Upper lobe of right lung (tissue), 1 donor: Measurements from ENCODE around the gene ZNF614. TPM values are rescaled to one million over a fixed set of nuclear protein-coding genes. Genes with fewer than 3 reads are reported as not detected.
A peak's percentile ranks its signal among the peaks of the same experiment; 100 is the strongest.
"Not testable (repeated sequence)": the region's sequence is repeated elsewhere in the genome, so short reads cannot be mapped to it uniquely, and the experiment has no call there.

Experiments used
- ATAC-seq: fragments of 200-7000 bp; cut with Tn5 transposase; one replicate; pipeline ENCODE4 v1.9.1; 2020; ENCODE audit warnings: mild to moderate bottlenecking, moderate library complexity
- DNase-seq: peaks from one replicate; pipeline ENCODE4 v3.0.0-alpha.2; 2020
- H3K27ac ChIP-seq: fragments of 200-600 bp; one replicate; pipeline ENCODE4 v1.8.0; 2022
- H3K27me3 ChIP-seq: fragments of 200-600 bp; one replicate; pipeline ENCODE4 v1.8.0; 2022; ENCODE audit warnings: mild to moderate bottlenecking
- H3K36me3 ChIP-seq: fragments of 200-600 bp; one replicate; pipeline ENCODE4 v1.8.0; 2022
- H3K4me1 ChIP-seq: fragments of 200-600 bp; one replicate; pipeline ENCODE4 v1.8.0; 2022
- H3K4me3 ChIP-seq: fragments of 200-600 bp; one replicate; pipeline ENCODE4 v1.8.0; 2022; ENCODE audit warnings: mild to moderate bottlenecking
- H3K9me3 ChIP-seq: fragments of 200-600 bp; one replicate; pipeline ENCODE4 v1.8.0; 2022
- CTCF ChIP-seq: fragments of 200-600 bp; IDR thresholded peaks from one replicate; pipeline ENCODE4 v1.8.0; 2022; ENCODE audit warnings: antibody characterized with exemption
- intact Hi-C: fragments of 100-400 bp; cut with DNase I; formaldehyde crosslinking; loops from one replicate; pipeline ENCODE4 v1.11.0; 2022
- total RNA-seq: library from RNA; stranded (reverse); fragmentation: NEBNext Ultra II Directional; extraction: Animal tissue kit (Norgen Biotek cat#: 25700); gene quantifications from one replicate; pipeline ENCODE4 v1.2.1, GENCODE V29; 2021
- donor health status: DM: no; HTN: yes; CAD: no; lungs with severe emphysema.

Gene ZNF614
- total RNA-seq, 1 donor from 2014 or later, result 7.6 TPM

- H3K4me1 ChIP-seq, result peaks cover 6% of the 10 kb centered on the region
- peak; percentile 97 for DNase-seq
- H3K27ac ChIP-seq, result peak within 1 kb of the TSS; percentile 97
- H3K27me3 ChIP-seq, result no peaks in the 10 kb centered on the region
- H3K4me3 ChIP-seq, result peak within 1 kb of the TSS; percentile 65
- no peak for TF ChIP-seq CTCF
- H3K9me3 ChIP-seq, result peaks cover 11% of the 10 kb centered on the region
- intact Hi-C loops, result no loop called here
- ATAC-seq, result peak; percentile 99
- H3K36me3 ChIP-seq, result peaks cover 12% of the 10 kb centered on the region
Measured at GRCh38 chr19:52048555-52049501, 20.6 kb upstream of the ZNF614 start, which contains the start of gene ZNF432. TSS of gene ZNF432 (minus strand) at chr19:52048838. CDS start at chr19:52046868, 1,970 bp downstream.

GRCh38 chr19:52039169-52039568, 11.0 kb upstream of the ZNF614 start:
- no peak overlapping the region for H3K27ac ChIP-seq
- H3K4me1 ChIP-seq, result no peaks in the 10 kb centered on the region
- no peak for TF ChIP-seq CTCF
- ATAC-seq, result no peak
- peaks cover 81% of the 10 kb centered on the region for H3K36me3 ChIP-seq
- DNase-seq, result no peak
- no peaks in the 10 kb centered on the region for H3K27me3 ChIP-seq
- H3K9me3 ChIP-seq, result peaks cover 63% of the 10 kb centered on the region
- intact Hi-C loops, result no loop called here
- H3K4me3 ChIP-seq, result no peak overlapping the region

- Histone ChIP-seq H3K27ac (no peak overlapping the region), H3K4me3 (no peak overlapping the region), H3K27me3 (no peaks in the 10 kb centered on the region), H3K36me3 (peaks cover 51% of the 10 kb centered on the region), H3K4me1 (no peaks in the 10 kb centered on the region), H3K9me3 (peaks cover 82% of the 10 kb centered on the region)
- TF ChIP-seq CTCF, result no peak
- ATAC-seq (no peak), DNase-seq (no peak)
- intact Hi-C loops, result no loop called here
Measured at GRCh38 chr19:52034051-52034728, 6.0 kb upstream of the ZNF614 start.

GRCh38 chr19:52028780-52029123, 573 bp upstream of the ZNF614 start:
- peak overlapping the region; percentile 69 for H3K4me3 ChIP-seq
- no peaks in the 10 kb centered on the region for H3K27me3 ChIP-seq
- H3K27ac ChIP-seq, result peak overlapping the region; percentile 96
- peaks cover 4% of the 10 kb centered on the region for H3K4me1 ChIP-seq
- TF ChIP-seq CTCF, result no peak
- intact Hi-C loops, result no loop called here
- peaks cover 35% of the 10 kb centered on the region for H3K9me3 ChIP-seq
- DNase-seq (no peak), ATAC-seq (peak; percentile 8)
- peaks cover 15% of the 10 kb centered on the region for H3K36me3 ChIP-seq

- intact Hi-C loops, H3K4me3 ChIP-seq: not testable (repeated sequence)
Measured at GRCh38 chr19:52026255-52026990, 1.8 kb downstream of the ZNF614 start.

GRCh38 chr19:52024478-52024877, 3.7 kb downstream of the ZNF614 start:
- H3K27me3 ChIP-seq, H3K4me3 ChIP-seq, intact Hi-C loops, H3K4me1 ChIP-seq, ATAC-seq, H3K27ac ChIP-seq, DNase-seq: not testable (repeated sequence)
- Histone ChIP-seq H3K36me3 (peaks cover 22% of the 10 kb centered on the region), H3K9me3 (peaks cover 28% of the 10 kb centered on the region)

More at GRCh38 chr19:52026255-52026990, 1.8 kb downstream of the ZNF614 start:
- not testable (repeated sequence) for H3K27ac ChIP-seq, H3K4me1 ChIP-seq, H3K27me3 ChIP-seq, ATAC-seq, DNase-seq
- peaks cover 23% of the 10 kb centered on the region for H3K9me3 ChIP-seq
- peaks cover 22% of the 10 kb centered on the region for H3K36me3 ChIP-seq
